Hematopoietic multipotent progenitor cell (in vitro differentiated cells): Measurements from ENCODE around the gene GALNT14. TPM values are rescaled to one million over a fixed set of nuclear protein-coding genes. Genes with fewer than 3 reads are reported as not detected.

Experiments
- DNase-seq, 3 donors: peaks; one replicate each; pipeline ENCODE4 v3.0.0-alpha.2; 2011 to 2015; ENCODE audit warnings: low read depth in 2 of 3, low spot score in 2 of 3
- total RNA-seq: library from RNA; depleted of rRNA; stranded (reverse); fragments of >200 nt; gene quantifications from one replicate; pipeline ENCODE4 v1.2.3, GENCODE V29; 2012

GALNT14 gene
- total RNA-seq, 1 donor, result 12.9 TPM

- peak in 2 of 3 donors; percentile 9 to 23 for DNase-seq
Observed at GRCh38 chr2:30866974-30867373, 271.3 kb downstream of the GALNT14 start.

DNA sequence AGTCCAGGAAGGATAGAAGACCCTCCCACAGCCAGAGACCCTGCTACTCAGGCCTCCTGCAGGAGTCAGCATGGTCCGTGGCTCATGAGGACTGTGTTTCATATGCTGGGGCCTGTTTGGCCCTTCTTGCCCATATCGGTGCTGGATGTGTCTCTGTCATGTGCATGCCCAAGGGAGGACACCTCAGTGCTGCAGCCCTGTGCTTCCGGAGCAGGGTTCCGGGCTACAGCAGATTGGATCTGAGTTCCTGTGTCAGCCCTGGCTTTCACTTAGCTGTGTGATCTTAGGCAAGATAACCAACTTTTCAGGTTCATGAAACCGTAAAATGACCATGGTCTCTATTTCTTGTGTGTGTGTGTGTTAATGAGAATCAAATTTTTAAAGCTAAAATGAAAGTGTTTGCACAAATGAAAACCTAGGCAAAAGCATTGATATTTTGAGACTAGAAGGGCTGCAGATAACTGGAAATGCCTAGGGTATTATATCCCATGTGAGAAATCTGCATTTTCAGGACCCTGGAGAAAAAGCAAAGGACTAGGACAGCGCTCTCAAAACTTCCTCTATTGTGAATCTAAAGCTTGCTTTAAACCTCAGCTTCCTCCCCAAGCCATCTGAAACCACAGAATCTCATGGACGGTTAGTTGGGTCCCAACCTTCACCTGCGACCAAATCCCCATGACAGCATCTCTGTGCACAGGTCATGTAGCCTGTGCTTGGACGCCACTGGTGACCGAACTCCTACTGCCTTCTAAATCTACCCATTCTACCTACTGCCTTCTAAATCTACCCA lies 272.2 kb downstream of the GALNT14 start:
- peak in 2 of 3 donors; percentile 18 to 53 for DNase-seq

DNA sequence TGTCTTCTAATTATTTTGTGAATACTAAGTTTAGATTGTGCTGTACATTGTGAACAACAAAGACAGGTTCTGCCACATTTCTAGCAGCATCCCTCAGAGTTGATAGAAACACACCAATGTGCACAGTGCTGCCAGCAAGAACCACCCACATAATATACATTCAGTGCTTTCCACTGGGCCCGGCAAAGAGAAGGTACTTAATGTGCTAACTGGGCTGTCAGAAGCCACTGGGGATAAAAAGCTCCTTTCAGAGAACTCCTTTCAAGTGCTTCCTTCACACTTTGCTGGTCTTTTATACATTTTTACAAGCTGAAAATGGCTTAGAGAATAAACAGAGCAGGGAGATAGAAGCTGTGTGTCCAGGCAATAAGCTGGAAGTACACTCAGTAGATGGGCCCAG lies 273.0 kb downstream of the GALNT14 start:
- no peak for DNase-seq

GRCh38 chr2:30862054-30862651 lies 276.1 kb downstream of the GALNT14 start:
- peak in 2 of 3 donors; percentile 70 to 88 for DNase-seq

DNA sequence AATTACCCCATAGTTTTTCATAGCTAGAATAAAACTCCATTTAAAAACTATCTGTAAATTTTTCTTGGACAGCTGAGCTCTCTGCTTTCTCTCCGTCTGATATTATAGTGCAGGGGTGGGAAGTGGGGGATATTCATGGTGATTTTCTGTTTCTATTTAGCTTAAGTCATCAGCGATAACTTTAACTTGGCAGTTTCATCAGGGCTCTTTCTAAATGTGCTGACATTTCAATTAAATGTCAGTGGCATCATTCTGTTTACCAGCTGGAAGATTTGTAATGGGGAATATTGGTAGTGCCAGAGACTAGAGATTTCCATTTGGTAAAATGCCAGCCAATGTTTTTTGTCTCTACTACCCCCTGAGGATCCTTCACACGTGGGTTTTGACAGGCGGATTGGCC lies 277.5 kb downstream of the GALNT14 start:
- no peak for DNase-seq

Other genes starting within 250 kb of the GALNT14 start
- gene CAPN14, start 79.1 kb upstream of the GALNT14 start, total RNA-seq, result 1.9 TPM
- gene EHD3, start 95.7 kb upstream of the GALNT14 start, total RNA-seq, result 18.9 TPM